ENCODE data around the gene ALPK3.

DNA sequence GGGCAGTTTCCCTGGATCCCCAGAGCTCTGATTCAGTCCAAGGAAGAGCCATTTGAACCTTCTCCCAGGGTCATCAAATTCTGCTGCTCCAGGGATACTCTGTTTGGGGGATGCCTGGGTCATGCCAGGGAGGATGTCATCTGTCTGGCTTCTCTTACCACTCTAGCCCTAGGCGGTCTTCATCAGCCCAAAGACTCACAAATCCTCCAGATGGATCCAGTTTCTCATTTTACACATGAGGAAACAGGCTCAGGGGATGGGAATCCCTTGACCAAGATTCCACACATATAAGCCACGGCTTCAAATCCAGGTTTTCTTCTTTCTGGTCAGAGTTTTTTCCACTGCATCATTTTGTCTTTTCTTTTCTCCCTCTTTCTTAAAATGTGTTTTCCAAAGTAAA is 104.0 kb downstream of the ALPK3 start:
- TF ChIP-seq CREB1 (IDR thresholded peaks at IDR 0.05; ENCODE audit: low read depth) (no peak), MAX (IDR thresholded peaks at IDR 0.05) (no peak), CEBPB (IDR thresholded peaks at IDR 0.05) (no peak), TEAD4 (IDR thresholded peaks at IDR 0.05) (no peak), TCF12 (IDR thresholded peaks at IDR 0.05; ENCODE audit: low read depth) (no peak)

All from Ishikawa (cell line).